ENCODE measurements around the gene UCKL1.
A peak's percentile ranks its signal among the peaks of the same experiment; 100 is the strongest.

UCKL1 gene

GRCh38 chr20:63980806-63981728 is 24.9 kb upstream of the UCKL1 start, which contains the start of gene PRPF6:
Gene PRPF6 (plus strand): TSS chr20:63981132. CDS start chr20:63981246, 114 bp downstream.
- peaks cover 44% of the 10 kb centered on the region for H3K4me1 ChIP-seq (ENCODE audit: insufficient read depth, low read length, poor library complexity, severe bottlenecking)
- H3K9ac ChIP-seq (ENCODE audit: low read depth, low read length, poor library complexity, severe bottlenecking) = peak within 1 kb of the TSS; percentile 88
- peaks cover 17% of the 10 kb centered on the region; the same call in 1 of the 2 replicates for H3K36me3 ChIP-seq (ENCODE audit: insufficient read depth, low read length)
- H3K9me3 ChIP-seq (ENCODE audit: insufficient read depth, low read depth, low read length) = no peaks in the 10 kb centered on the region
- H3K27me3 ChIP-seq (ENCODE audit: insufficient read depth, low read length, poor library complexity, severe bottlenecking) = no peaks in the 10 kb centered on the region
- peak within 1 kb of the TSS; percentile 100 for H3K4me2 ChIP-seq (ENCODE audit: low read depth, low read length, poor library complexity, severe bottlenecking)
- no peaks in the 10 kb centered on the region for H3K9me2 ChIP-seq (replicated peaks; ENCODE audit: low read depth, low read length)
- peaks cover 19% of the 10 kb centered on the region for H4K20me1 ChIP-seq (ENCODE audit: insufficient read depth, low read length, poor library complexity, severe bottlenecking)
- H3K4me3 ChIP-seq (ENCODE audit: low read length, poor library complexity, severe bottlenecking) = peak within 1 kb of the TSS; percentile 90
- H2AFZ ChIP-seq (ENCODE audit: low read length) = peak within 1 kb of the TSS; percentile 89
- peaks cover 45% of the 10 kb centered on the region for H3K79me2 ChIP-seq (ENCODE audit: insufficient read depth, low read length)
- TF ChIP-seq EZH2phosphoT487 (IDR thresholded peaks at IDR 0.05; ENCODE audit: borderline replicate concordance) (no peak), CTCF (conservative IDR thresholded peaks at IDR 0.05; ENCODE audit: low read length) (peak; percentile 75)
- H3F3A ChIP-seq (ENCODE audit: low read depth) = 0 out of 2 replicates have a peak, but pooled peaks cover 7% of the 10 kb centered on the region

GRCh38 chr20:63980317-63980805 is 24.1 kb upstream of the UCKL1 start:
- Histone ChIP-seq H3K9ac (ENCODE audit: low read depth, low read length, poor library complexity, severe bottlenecking) (peak overlapping the region; percentile 88), H3K4me3 (ENCODE audit: low read length, poor library complexity, severe bottlenecking) (peak overlapping the region; percentile 90)

More at GRCh38 chr20:63980317-63980805, 24.1 kb upstream of the UCKL1 start:
- Histone ChIP-seq H3F3A (ENCODE audit: low read depth) (0 out of 2 replicates have a peak, but pooled peaks cover 7% of the 10 kb centered on the region), H3K27me3 (ENCODE audit: insufficient read depth, low read length, poor library complexity, severe bottlenecking) (no peaks in the 10 kb centered on the region), H4K20me1 (ENCODE audit: insufficient read depth, low read length, poor library complexity, severe bottlenecking) (peaks cover 19% of the 10 kb centered on the region), H3K4me2 (ENCODE audit: low read depth, low read length, poor library complexity, severe bottlenecking) (peak overlapping the region; percentile 87), H3K79me2 (ENCODE audit: insufficient read depth, low read length) (peaks cover 45% of the 10 kb centered on the region), H3K9me2 (replicated peaks; ENCODE audit: low read depth, low read length) (no peaks in the 10 kb centered on the region), H3K4me1 (ENCODE audit: insufficient read depth, low read length, poor library complexity, severe bottlenecking) (peaks cover 44% of the 10 kb centered on the region), H3K36me3 (ENCODE audit: insufficient read depth, low read length) (peaks cover 11% of the 10 kb centered on the region; the same call in 1 of the 2 replicates), H3K9me3 (ENCODE audit: insufficient read depth, low read depth, low read length) (no peaks in the 10 kb centered on the region), H2AFZ (ENCODE audit: low read length) (peak overlapping the region; percentile 74)
- no peak for TF ChIP-seq CTCF (conservative IDR thresholded peaks at IDR 0.05; ENCODE audit: low read length)
- TF ChIP-seq EZH2phosphoT487 (IDR thresholded peaks at IDR 0.05; ENCODE audit: borderline replicate concordance) = no peak
